GM18867 (cell line): ENCODE data around the gene TBK1.
"Not testable (repeated sequence)": the region's sequence is repeated elsewhere in the genome, so short reads cannot be mapped to it uniquely, and the experiment has no call there.

ENCODE experiments used
- ATAC-seq: cut with Tn5 transposase; IDR thresholded peaks from one replicate; pipeline ENCODE4 v1.9.1; 2021; ENCODE audit warnings: mild to moderate bottlenecking, moderate library complexity; ENCODE audit not compliant: unreplicated experiment

TBK1 gene

GRCh38 chr12:64494998-64495729, 43.2 kb downstream of the TBK1 start:
- no peak for ATAC-seq

GRCh38 chr12:64496839-64497400, 45.0 kb downstream of the TBK1 start:
- no peak for ATAC-seq

- ATAC-seq, result no peak
These were observed 45.6 kb downstream of the TBK1 start for GRCh38 chr12:64497484-64497883.

GRCh38 chr12:64497903-64498302, 46.0 kb downstream of the TBK1 start:
- no peak for ATAC-seq

GRCh38 chr12:64500394-64500793, 48.5 kb downstream of the TBK1 start:
- ATAC-seq, result no peak

GRCh38 chr12:64501486-64501885, 49.6 kb downstream of the TBK1 start:
- no peak for ATAC-seq

- ATAC-seq, result no peak
These were observed 55.0 kb downstream of the TBK1 start for GRCh38 chr12:64506955-64507354.

GRCh38 chr12:64510667-64511066, 58.7 kb downstream of the TBK1 start:
- ATAC-seq, result no peak

GRCh38 chr12:64518396-64518795, 66.5 kb downstream of the TBK1 start:
- no peak for ATAC-seq

- no peak for ATAC-seq
These were observed 69.9 kb downstream of the TBK1 start for GRCh38 chr12:64521833-64522232.

- no peak for ATAC-seq
These were observed 70.4 kb downstream of the TBK1 start for GRCh38 chr12:64522316-64522715.

GRCh38 chr12:64522807-64523206, 70.9 kb downstream of the TBK1 start:
- ATAC-seq, result no peak

- not testable (repeated sequence) for ATAC-seq
These were observed 71.9 kb downstream of the TBK1 start for GRCh38 chr12:64523565-64524444.

GRCh38 chr12:64525461-64526160, 73.7 kb downstream of the TBK1 start:
- no peak for ATAC-seq

- ATAC-seq, result no peak
These were observed 74.9 kb downstream of the TBK1 start for GRCh38 chr12:64526859-64527258.

- no peak for ATAC-seq
These were observed 76.7 kb downstream of the TBK1 start for GRCh38 chr12:64528616-64529015.

GRCh38 chr12:64530566-64530965, 78.6 kb downstream of the TBK1 start:
- ATAC-seq, result peak; percentile 60

- ATAC-seq, result peak; percentile 82
These were observed 79.9 kb downstream of the TBK1 start for GRCh38 chr12:64531665-64532334.

- ATAC-seq, result no peak
These were observed 80.9 kb downstream of the TBK1 start for GRCh38 chr12:64532734-64533351.

GRCh38 chr12:64534672-64535199, 82.8 kb downstream of the TBK1 start:
- no peak for ATAC-seq
